DND-41 (cell line): ENCODE data around the gene NECTIN2.

ENCODE experiments used
- CTCF ChIP-seq: IDR thresholded peaks from 2 replicates; pipeline ENCODE4 v1.5.1; 2012; ENCODE audit warnings: borderline replicate concordance, low read length, moderate library complexity, mild to moderate bottlenecking; ENCODE audit not compliant: poor library complexity, severe bottlenecking; ENCODE audit errors: extremely low read depth
- EZH2 ChIP-seq: IDR thresholded peaks from 3 replicates; pipeline ENCODE4 v1.6.1; 2012; ENCODE audit warnings: borderline replicate concordance, low read depth, mild to moderate bottlenecking, moderate library complexity, low read length, inconsistent platforms; ENCODE audit not compliant: severe bottlenecking

GRCh38 chr19:44863990-44864389, 17.9 kb downstream of the NECTIN2 start:
- TF ChIP-seq EZH2 (no peak), CTCF (no peak)
